Activated CD8-positive, alpha-beta T cell treated with anti-CD3 and anti-CD28 coated beads for 36 hours (primary cell): ENCODE measurements around the gene CLC. TPM values are rescaled to one million over a fixed set of nuclear protein-coding genes. Genes with fewer than 3 reads are reported as not detected.
A peak's percentile ranks its signal among the peaks of the same experiment; 100 is the strongest.
"Not testable (repeated sequence)": the region's sequence is repeated elsewhere in the genome, so short reads cannot be mapped to it uniquely, and the experiment has no call there.

Experiments used
- ATAC-seq: fragments of 200-7000 bp; cut with Tn5 transposase; one replicate; pipeline ENCODE4 v1.10.0; 2021; ENCODE audit warnings: mild to moderate bottlenecking, moderate library complexity
- CTCF ChIA-PET: fragments of 350-600 bp; sonication (Branson Sonifier 250); formaldehyde crosslinking; loops from one replicate; lab custom pipeline; 2021; ENCODE audit warnings: antibody characterized with exemption; lab: Charles Lee
- POLR2A ChIA-PET: fragments of 350-600 bp; sonication (Branson Sonifier 250); formaldehyde crosslinking; loops from one replicate; lab custom pipeline; 2021; ENCODE audit warnings: antibody characterized with exemption; lab: Charles Lee
- DNase-seq: peaks from one replicate; pipeline ENCODE4 v3.0.0-alpha.2; 2020
- H3K27ac Mint-ChIP-seq: one replicate; pipeline ENCODE4 v1.8.0; 2021; ENCODE audit warnings: mild to moderate bottlenecking, mixed read lengths
- H3K27me3 Mint-ChIP-seq: one replicate; pipeline ENCODE4 v1.8.0; 2021; ENCODE audit warnings: mixed read lengths
- H3K36me3 Mint-ChIP-seq: one replicate; pipeline ENCODE4 v1.8.0; 2021; ENCODE audit warnings: low read depth, mixed read lengths
- H3K4me1 Mint-ChIP-seq: one replicate; pipeline ENCODE4 v1.8.0; 2021; ENCODE audit warnings: low read depth, mixed read lengths
- H3K4me3 Mint-ChIP-seq: one replicate; pipeline ENCODE4 v1.8.0; 2021; ENCODE audit warnings: mild to moderate bottlenecking, moderate library complexity, mixed read lengths
- H3K9me3 Mint-ChIP-seq: one replicate; pipeline ENCODE4 v1.8.0; 2021; ENCODE audit warnings: mixed read lengths
- intact Hi-C: fragments of 100-400 bp; cut with micrococcal nuclease; formaldehyde crosslinking; loops from one replicate; pipeline ENCODE4 v1.10.0; 2022
- total RNA-seq, 2 experiments: library from RNA; stranded (reverse); gene quantifications; one replicate each; pipeline ENCODE4 v1.2.3, GENCODE V29; 2021
- TF ChIP-seq, protein P1 (sequence below): fragments of 200-600 bp; IDR thresholded peaks from one replicate; pipeline ENCODE4 v1.8.0; 2022; ENCODE audit warnings: antibody characterized with exemption, mild to moderate bottlenecking

Gene CLC
- total RNA-seq, 2 experiments from 2014 or later: not detected

DNA sequence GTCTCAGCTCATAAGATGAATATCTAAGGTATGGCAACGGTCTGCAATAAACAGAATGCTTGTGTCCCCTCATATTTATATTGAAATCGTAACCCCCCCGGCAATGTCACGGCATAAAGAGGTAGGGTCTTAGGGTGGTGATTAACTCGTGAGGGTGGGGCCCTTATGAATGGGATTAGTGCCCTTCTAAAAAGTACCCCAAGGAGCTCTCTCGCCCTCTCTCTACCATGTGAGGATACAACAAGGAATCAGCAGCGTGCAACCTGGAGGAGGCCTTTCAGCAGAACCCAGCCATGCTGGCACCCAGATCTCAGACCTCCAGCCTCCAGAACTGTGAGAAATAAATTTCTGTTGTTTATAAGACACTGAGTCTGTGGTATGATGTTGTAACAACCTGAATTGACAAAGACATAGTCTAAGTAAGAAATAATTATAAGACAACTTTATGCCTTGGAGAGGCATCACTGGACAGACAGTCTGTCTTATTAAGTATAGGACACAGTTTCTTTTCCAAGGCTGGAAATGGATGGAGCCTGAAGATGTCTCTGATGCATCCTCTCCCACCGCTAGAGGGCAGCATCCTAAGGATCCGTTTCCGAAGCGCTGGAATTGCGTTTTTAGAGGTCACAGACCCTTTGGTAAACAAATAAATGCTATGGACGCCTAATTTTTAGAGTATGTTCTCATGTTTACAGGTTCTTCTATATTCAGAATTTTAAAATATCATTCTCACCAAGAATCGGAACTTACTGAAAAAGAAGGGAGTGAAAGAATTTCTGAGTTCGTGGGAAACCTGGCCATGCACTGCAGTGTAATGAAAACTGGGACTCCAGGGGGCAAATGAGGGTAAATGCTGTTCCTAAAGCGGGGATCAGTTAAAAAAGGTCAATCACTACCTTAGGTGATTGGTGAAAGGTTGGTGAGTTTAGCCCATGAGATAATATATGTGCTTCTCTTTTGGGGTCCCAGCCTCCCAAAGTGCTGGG is 27.6 kb upstream of the CLC start:
- Mint-ChIP-seq H3K4me1 (no peaks in the 10 kb centered on the region), H3K9me3 (peaks cover 5% of the 10 kb centered on the region), H3K4me3 (no peak overlapping the region), H3K27ac (no peak overlapping the region), H3K36me3 (no peaks in the 10 kb centered on the region), H3K27me3 (peaks cover 11% of the 10 kb centered on the region)
- peak; percentile 56 for DNase-seq
- intact Hi-C loops: loop anchor here (10.0 kb wide), 2 partner anchors 91 to 211 kb away; no protein-coding TSS in a partner anchor
- CTCF ChIA-PET: interaction anchor here (0.7 to 2.5 kb wide), 18 partner anchors 10 to 92 kb away, joined by 3 to 19 read pairs (median 3); partner anchors contain the start of gene FBL
- POLR2A ChIA-PET: no interaction called here
- no peak for ATAC-seq
- TF ChIP-seq, protein P1, sequence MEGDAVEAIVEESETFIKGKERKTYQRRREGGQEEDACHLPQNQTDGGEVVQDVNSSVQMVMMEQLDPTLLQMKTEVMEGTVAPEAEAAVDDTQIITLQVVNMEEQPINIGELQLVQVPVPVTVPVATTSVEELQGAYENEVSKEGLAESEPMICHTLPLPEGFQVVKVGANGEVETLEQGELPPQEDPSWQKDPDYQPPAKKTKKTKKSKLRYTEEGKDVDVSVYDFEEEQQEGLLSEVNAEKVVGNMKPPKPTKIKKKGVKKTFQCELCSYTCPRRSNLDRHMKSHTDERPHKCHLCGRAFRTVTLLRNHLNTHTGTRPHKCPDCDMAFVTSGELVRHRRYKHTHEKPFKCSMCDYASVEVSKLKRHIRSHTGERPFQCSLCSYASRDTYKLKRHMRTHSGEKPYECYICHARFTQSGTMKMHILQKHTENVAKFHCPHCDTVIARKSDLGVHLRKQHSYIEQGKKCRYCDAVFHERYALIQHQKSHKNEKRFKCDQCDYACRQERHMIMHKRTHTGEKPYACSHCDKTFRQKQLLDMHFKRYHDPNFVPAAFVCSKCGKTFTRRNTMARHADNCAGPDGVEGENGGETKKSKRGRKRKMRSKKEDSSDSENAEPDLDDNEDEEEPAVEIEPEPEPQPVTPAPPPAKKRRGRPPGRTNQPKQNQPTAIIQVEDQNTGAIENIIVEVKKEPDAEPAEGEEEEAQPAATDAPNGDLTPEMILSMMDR: peak; percentile 92

DNA sequence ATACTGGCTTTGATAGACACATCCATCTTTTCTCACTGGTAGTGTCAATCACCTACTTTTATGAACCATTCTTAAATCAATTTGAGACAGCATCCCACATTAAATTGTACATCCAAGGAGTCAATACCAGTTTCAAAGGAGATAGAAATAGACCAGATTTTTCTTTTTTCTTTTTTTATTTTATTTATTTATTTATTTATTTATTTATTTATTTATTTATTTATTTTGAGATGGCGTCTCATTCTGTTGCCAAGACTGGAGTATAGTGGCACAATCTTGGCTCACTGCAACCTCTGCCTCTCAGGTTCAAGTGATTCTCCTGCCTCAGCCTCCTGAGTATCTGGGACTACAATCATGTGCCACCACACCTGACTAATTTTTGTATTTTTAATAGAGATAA is 24.0 kb upstream of the CLC start:
- CTCF ChIA-PET, H3K27ac Mint-ChIP-seq, H3K36me3 Mint-ChIP-seq, H3K4me1 Mint-ChIP-seq, POLR2A ChIA-PET, DNase-seq, H3K9me3 Mint-ChIP-seq, ATAC-seq, H3K4me3 Mint-ChIP-seq: not testable (repeated sequence)
- peaks cover 22% of the 10 kb centered on the region for H3K27me3 Mint-ChIP-seq
- intact Hi-C loops: loop anchor here (10.0 kb wide), 2 partner anchors 87 to 207 kb away; no protein-coding TSS in a partner anchor

DNA sequence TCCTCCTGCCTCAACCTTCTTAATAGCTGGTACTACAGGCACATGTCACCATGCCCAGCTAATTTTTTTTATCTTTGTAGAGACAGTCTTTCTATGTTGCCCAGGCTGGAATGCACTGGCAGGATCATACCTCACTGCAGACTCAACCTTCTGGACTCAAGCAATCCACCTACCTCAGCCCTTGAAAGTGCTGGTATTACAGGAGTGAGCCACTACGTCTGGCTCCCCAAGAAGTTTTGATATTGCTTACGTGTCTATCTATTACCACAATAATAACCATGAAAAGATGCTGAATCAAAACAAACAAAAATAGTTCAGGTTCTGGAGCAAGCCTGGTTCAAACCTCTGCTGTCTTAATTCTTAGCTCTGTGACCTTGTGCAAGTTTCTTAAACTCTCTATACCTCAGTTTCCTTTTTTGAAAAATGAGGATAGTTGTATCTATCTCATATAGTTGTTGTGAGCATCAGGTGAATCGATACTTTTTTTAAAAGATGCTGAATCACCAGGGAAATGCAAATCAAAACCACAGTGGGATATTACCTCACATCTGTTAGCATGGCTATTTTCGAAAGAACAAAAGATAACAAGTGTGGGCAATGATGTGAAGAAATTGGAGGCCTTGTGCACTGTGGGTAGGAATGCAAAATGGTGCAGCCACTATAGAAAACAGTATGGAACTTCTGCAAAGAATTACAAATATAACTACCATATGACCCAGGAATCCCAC is 21.8 kb upstream of the CLC start:
- no peak for ATAC-seq
- no peak overlapping the region for H3K27ac Mint-ChIP-seq
- no peak for DNase-seq
- no peak overlapping the region for H3K4me3 Mint-ChIP-seq
- TF ChIP-seq, protein P1: no peak
- intact Hi-C loops: loop anchor here (10.0 kb wide), 2 partner anchors 85 to 205 kb away; no protein-coding TSS in a partner anchor
- H3K36me3 Mint-ChIP-seq: no peaks in the 10 kb centered on the region
- H3K9me3 Mint-ChIP-seq: no peaks in the 10 kb centered on the region
- peaks cover 22% of the 10 kb centered on the region for H3K27me3 Mint-ChIP-seq
- no peaks in the 10 kb centered on the region for H3K4me1 Mint-ChIP-seq
- CTCF ChIA-PET: no interaction called here
- POLR2A ChIA-PET: no interaction called here

DNA sequence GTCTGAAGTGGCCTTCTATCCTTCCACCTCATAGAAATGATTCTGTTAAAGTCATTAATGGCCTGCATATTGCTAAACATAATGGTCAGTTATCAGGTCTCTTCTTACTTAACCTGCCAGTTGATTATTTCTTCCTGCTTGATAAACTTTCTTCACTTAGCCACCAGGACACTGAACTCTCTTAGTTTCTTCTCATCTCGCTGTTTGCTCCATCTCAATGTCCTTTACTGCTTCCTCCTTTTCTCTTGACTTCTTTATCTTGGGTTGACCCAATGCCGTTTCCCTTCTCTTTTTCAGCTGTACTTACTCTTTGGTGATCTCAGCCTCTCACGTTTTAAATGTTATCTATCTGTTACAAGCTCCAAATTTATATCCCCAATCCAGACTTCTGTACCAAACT is 17.1 kb upstream of the CLC start:
- no peak overlapping the region for H3K27ac Mint-ChIP-seq
- CTCF ChIA-PET: interaction anchor here (0.8 to 1.2 kb wide), 2 partner anchors 10 to 12 kb away, joined by 3 to 5 read pairs; no protein-coding TSS in a partner anchor
- peaks cover 25% of the 10 kb centered on the region for H3K27me3 Mint-ChIP-seq
- POLR2A ChIA-PET: interaction anchor here (1.1 kb wide), 1 partner anchor 48 kb away, joined by 3 read pairs; no protein-coding TSS in a partner anchor
- no peaks in the 10 kb centered on the region for H3K36me3 Mint-ChIP-seq
- TF ChIP-seq, protein P1: no peak
- no peak for DNase-seq
- no peak overlapping the region for H3K4me3 Mint-ChIP-seq
- H3K9me3 Mint-ChIP-seq: no peaks in the 10 kb centered on the region
- intact Hi-C loops: no loop called here
- no peaks in the 10 kb centered on the region for H3K4me1 Mint-ChIP-seq
- ATAC-seq: no peak

DNA sequence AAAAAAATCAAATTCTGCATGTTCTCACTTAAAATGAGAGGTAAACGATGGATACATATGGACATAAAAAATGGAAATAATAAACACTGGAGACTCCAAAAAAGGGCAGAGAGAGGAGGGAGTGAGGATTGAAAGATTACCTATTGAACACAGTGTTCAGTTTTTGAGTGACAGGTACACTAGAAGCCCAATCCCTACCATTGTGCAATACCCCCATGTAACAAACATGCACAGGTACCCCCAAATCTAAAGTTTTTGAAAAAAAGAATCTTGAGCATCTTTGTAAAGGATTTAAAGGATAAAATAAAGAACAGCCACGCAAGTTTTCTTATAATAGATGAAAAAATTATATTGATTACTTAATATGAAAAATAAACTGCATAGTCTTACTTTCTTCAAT is 16.7 kb upstream of the CLC start:
- intact Hi-C loops: no loop called here
- ChIA-PET CTCF (no interaction called here), POLR2A (no interaction called here)
- no peak for ATAC-seq
- no peak overlapping the region for H3K27ac Mint-ChIP-seq
- TF ChIP-seq, protein P1: no peak
- H3K4me3 Mint-ChIP-seq: no peak overlapping the region
- DNase-seq: no peak
- H3K4me1 Mint-ChIP-seq: no peaks in the 10 kb centered on the region
- no peaks in the 10 kb centered on the region for H3K9me3 Mint-ChIP-seq
- H3K36me3 Mint-ChIP-seq: no peaks in the 10 kb centered on the region
- peaks cover 26% of the 10 kb centered on the region for H3K27me3 Mint-ChIP-seq
